SK-N-SH (cell line): ENCODE data around the gene RNF121.

Experiments used
- CTCF ChIP-seq: fragments of 200-600 bp; sonication (generic); IDR thresholded peaks from 2 replicates; pipeline ENCODE4 v1.6.1; 2017; ENCODE audit warnings: antibody characterized with exemption, mild to moderate bottlenecking, moderate library complexity
- EZH2phosphoT487 ChIP-seq: fragments of 200-600 bp; sonication (generic); IDR thresholded peaks from 2 replicates; pipeline ENCODE4 v1.6.1; 2017; ENCODE audit warnings: low read depth, mixed run types, mild to moderate bottlenecking, antibody characterized with exemption, moderate library complexity, borderline replicate concordance
- PBX3 ChIP-seq: IDR thresholded peaks from 2 replicates; pipeline ENCODE4; 2012
- POLR2AphosphoS5 ChIP-seq: IDR thresholded peaks from 2 replicates; pipeline ENCODE4 v1.6.1; 2012; ENCODE audit warnings: low read depth, low read length
- SIN3A ChIP-seq: IDR thresholded peaks from 2 replicates; pipeline ENCODE4 v1.6.1; 2012; ENCODE audit warnings: low read depth, mild to moderate bottlenecking, low read length, moderate library complexity, borderline replicate concordance

GRCh38 chr11:71991494-71991893 lies 62.6 kb downstream of the RNF121 start:
- TF ChIP-seq PBX3 (no peak), POLR2AphosphoS5 (no peak), CTCF (no peak), SIN3A (no peak), EZH2phosphoT487 (no peak)
